Measurements from ENCODE around the gene CTNNAL1.
"Not testable (repeated sequence)": the region's sequence is repeated elsewhere in the genome, so short reads cannot be mapped to it uniquely, and the experiment has no call there.

CTNNAL1 gene

DNA sequence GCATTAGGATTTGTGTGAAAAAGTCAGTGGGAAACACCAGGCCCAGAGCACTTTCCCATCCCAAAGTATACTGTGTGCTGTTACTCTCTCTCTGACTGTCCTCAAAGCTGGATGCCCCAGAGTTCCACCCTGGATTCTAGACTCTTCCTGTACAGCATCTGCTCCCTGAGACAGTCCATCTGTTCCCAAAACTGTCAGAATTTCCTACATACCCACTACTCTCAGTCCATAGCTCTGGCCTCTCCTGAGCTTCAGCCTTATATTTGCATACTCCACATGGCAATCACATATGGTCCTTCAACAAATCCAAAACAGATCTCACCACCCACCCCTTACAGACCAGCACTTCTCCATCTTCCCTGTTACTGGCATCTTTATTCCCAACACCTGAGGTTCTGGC is 88.8 kb downstream of the CTNNAL1 start:
- no peak for DNase-seq

- no peak for DNase-seq
Observed at GRCh38 chr9:108921200-108921599, 92.1 kb downstream of the CTNNAL1 start.

- DNase-seq = not testable (repeated sequence)
Observed at GRCh38 chr9:108920401-108920800, 92.9 kb downstream of the CTNNAL1 start.

DNA sequence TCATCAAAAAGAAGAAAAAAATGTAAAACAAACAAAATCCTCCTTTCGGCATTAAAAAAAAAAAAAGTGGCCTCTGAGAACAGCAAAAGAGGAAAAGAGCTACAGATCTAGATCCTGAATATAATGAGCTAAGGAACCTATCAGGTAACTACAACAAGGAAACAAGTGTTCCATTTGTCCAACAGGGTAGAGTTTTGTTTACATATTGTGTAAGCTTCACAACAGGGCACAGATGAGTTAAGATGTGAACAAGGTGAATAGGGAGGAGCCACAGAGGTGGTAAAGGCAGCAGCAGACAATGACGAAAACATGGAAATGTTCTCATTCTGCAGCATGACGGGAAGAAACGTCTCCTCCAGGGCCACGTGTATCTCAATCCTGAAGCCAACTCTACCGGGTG is 93.8 kb downstream of the CTNNAL1 start:
- DNase-seq = no peak

- DNase-seq = no peak
Observed at GRCh38 chr9:108913391-108913790, 99.9 kb downstream of the CTNNAL1 start.

DNA sequence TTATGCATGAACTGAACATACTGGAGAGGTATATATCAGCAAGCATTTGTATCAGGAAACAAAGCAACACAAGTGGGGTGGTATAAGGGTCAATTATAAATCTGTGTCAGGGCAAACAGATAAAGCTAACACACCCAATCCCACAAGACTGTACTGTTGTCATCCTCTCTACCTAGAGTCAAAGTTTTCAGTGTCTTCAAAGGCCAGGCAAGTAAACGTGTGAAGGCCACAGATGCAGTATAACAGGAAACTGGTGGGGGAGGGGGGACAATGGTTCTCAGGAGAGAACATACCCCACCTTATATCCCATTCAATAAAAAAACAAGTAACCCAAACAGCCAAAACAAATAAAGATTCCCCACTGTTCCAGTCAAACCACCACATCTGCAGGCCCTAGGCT is 101.5 kb downstream of the CTNNAL1 start:
- no peak for DNase-seq

GRCh38 chr9:108910914-108911313 is 102.4 kb downstream of the CTNNAL1 start:
- DNase-seq = no peak

- DNase-seq = no peak
Observed at GRCh38 chr9:108910402-108910801, 102.9 kb downstream of the CTNNAL1 start.

DNA sequence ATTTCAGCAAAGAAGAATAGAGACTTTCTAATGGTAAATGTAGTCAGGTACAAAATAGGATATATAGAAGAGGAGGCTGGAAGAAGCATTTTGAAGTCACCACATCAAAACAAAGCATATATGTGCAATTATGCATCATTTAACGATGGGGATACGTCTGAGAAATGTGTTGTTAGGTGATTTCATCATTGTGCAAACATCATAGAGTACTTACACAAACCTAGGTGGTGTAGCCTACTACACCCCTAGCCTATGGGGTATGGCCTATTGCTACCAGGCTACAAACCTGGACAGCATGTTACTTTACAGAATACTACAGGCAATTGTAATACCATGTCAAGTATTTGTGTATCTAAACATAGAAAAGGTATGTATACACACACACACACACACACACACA is 107.8 kb downstream of the CTNNAL1 start:
- no peak for DNase-seq

- no peak for DNase-seq
Observed at GRCh38 chr9:108904161-108904560, 109.1 kb downstream of the CTNNAL1 start.

DNA sequence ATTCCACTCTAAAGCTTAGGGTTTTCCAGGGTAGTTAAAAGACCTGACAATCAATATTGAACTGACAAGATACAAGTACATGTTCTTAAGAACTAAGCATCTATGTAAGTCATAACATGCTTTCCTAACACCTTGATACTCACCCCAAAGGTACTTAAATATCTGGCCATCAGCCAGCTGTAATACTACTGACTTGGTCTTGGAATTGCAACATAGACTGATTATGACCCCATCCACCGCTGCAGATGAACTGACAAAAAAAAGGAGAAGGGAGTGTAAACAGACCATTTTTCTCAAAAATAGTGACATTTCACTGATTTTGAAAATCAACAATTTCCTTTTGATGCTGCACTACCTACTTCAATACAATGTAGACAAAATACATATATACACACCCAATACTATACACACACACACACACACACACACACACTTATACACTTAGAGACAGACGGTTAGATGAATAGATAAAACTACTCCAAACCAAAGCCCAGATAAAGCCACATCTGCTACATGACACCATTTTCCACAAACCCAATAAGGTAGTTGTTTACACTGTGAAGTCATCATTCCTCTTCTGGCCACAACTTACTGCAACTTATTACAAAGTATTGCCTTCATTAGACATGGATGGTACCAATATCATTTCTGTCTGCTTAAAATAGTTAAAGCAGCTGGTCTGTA is 109.7 kb downstream of the CTNNAL1 start:
- DNase-seq = no peak

GRCh38 chr9:108900176-108900575 is 113.1 kb downstream of the CTNNAL1 start:
- DNase-seq = no peak

- DNase-seq = not testable (repeated sequence)
Observed at GRCh38 chr9:108899023-108899695, 114.1 kb downstream of the CTNNAL1 start.

DNA sequence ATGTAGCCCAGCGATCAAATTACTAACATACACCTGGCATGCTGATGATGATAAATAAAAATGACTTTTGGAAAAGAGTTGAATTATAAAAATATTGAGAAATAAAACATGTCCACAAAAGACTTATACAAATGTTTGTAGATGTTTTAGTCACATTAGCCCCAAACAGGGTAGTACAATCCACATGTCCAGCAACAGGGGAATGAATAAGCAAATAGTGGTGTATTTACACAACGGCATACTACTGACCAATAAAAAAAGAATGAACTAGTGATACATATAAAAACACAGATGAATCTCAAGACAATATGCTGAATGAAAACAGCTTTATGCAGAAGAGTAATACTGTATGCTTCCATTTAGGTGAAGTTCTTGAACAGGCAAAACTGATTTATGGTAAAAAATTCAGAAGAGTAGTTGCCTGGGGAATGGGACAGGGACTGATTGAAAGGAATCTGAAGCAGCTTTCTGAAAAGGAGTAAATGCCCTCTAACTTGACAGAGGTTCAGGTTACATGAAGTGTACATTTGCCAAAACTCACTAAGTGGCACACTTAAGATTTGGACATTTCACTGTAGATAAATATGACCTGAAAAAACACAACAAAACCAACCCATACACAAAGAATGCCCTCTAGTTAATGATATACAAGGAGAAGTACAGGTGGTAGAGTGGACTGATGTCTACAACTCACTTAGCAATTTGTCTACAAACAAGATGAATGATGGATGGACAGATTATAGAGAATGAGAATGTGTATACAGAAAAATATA is 115.8 kb downstream of the CTNNAL1 start:
- DNase-seq = no peak

GRCh38 chr9:108894225-108894997 is 118.9 kb downstream of the CTNNAL1 start:
- no peak for DNase-seq

Data from effector CD8-positive, alpha-beta T cell (primary cell).